NCI-H446 treated with DMSO at 0.1 percent for 48 hours (cell line): ENCODE measurements around the gene SH3PXD2A.
"Not testable (repeated sequence)": the region's sequence is repeated elsewhere in the genome, so short reads cannot be mapped to it uniquely, and the experiment has no call there.

Experiments
- DNase-seq: peaks from one replicate; lab custom pipeline; 2025; lab: John Stamatoyannopoulos, UW

The SH3PXD2A gene

GRCh38 chr10:103765981-103766380, 89.4 kb downstream of the SH3PXD2A start:
- DNase-seq, result no peak

GRCh38 chr10:103765168-103765567, 90.2 kb downstream of the SH3PXD2A start:
- DNase-seq, result no peak

GRCh38 chr10:103764296-103765088, 90.9 kb downstream of the SH3PXD2A start:
- no peak for DNase-seq

- DNase-seq, result no peak
Measured at GRCh38 chr10:103763374-103764202, 91.8 kb downstream of the SH3PXD2A start.

- no peak for DNase-seq
Measured at GRCh38 chr10:103762916-103763315, 92.5 kb downstream of the SH3PXD2A start.

GRCh38 chr10:103762162-103762561, 93.2 kb downstream of the SH3PXD2A start:
- no peak for DNase-seq

- DNase-seq, result no peak
Measured at GRCh38 chr10:103761075-103761920, 94.1 kb downstream of the SH3PXD2A start.

GRCh38 chr10:103760233-103760632, 95.1 kb downstream of the SH3PXD2A start:
- not testable (repeated sequence) for DNase-seq

- DNase-seq, result peak; percentile 57
Measured at GRCh38 chr10:103759100-103759781, 96.1 kb downstream of the SH3PXD2A start.

- DNase-seq, result no peak
Measured at GRCh38 chr10:103758294-103758681, 97.1 kb downstream of the SH3PXD2A start.

- peak; percentile 4 for DNase-seq
Measured at GRCh38 chr10:103757531-103758293, 97.7 kb downstream of the SH3PXD2A start.

- DNase-seq, result no peak
Measured at GRCh38 chr10:103756277-103756869, 99.0 kb downstream of the SH3PXD2A start.

- no peak for DNase-seq
Measured at GRCh38 chr10:103752680-103753248, 102.6 kb downstream of the SH3PXD2A start.

GRCh38 chr10:103751667-103752290, 103.6 kb downstream of the SH3PXD2A start:
- no peak for DNase-seq

- DNase-seq, result no peak
Measured at GRCh38 chr10:103750836-103751235, 104.5 kb downstream of the SH3PXD2A start.

- DNase-seq, result no peak
Measured at GRCh38 chr10:103749779-103750178, 105.6 kb downstream of the SH3PXD2A start.

- DNase-seq, result no peak
Measured at GRCh38 chr10:103748020-103748419, 107.4 kb downstream of the SH3PXD2A start.

GRCh38 chr10:103747193-103747865, 108.0 kb downstream of the SH3PXD2A start:
- DNase-seq, result no peak

GRCh38 chr10:103746598-103746997, 108.8 kb downstream of the SH3PXD2A start:
- DNase-seq, result no peak
